Mammary epithelial cell (primary cell): Measurements from ENCODE around the gene RNU6-1.

Experiments used
- CTCF ChIP-seq, 2 donors: IDR thresholded peaks in 1 of 2; conservative IDR thresholded peaks in 1 of 2; 2 replicates each; pipeline ENCODE4 v1.5.1; 2011 to 2012; ENCODE audit warnings: inconsistent platforms in 2 of 2, low read length in 2 of 2, mild to moderate bottlenecking in 2 of 2, control low read depth in 1 of 2, low read depth in 1 of 2; ENCODE audit not compliant: insufficient read depth in 1 of 2; ENCODE audit errors: extremely low read depth in 1 of 2
- EZH2 ChIP-seq: IDR thresholded peaks from 2 replicates; pipeline ENCODE4 v1.6.1; 2012; ENCODE audit warnings: low read length, inconsistent platforms, borderline replicate concordance

- TF ChIP-seq CTCF (conservative IDR thresholded peaks at IDR 0.05 in 1 of 2, IDR thresholded peaks at IDR 0.05 in 1 of 2; ENCODE audit: extremely low read depth in 1 of 2, insufficient read depth in 1 of 2, low read depth in 1 of 2, low read length in 2 of 2) (no peak), EZH2 (no peak)
Observed at GRCh38 chr15:67865766-67866165, 25.9 kb upstream of the RNU6-1 start.
